Suprapubic skin (tissue), 4 donors: ENCODE measurements around the gene PRKACA. TPM values are rescaled to one million over a fixed set of nuclear protein-coding genes. Genes with fewer than 3 reads are reported as not detected.

ENCODE experiments used
- DNase-seq, 2 donors: peaks; one replicate each; pipeline ENCODE4 v3.0.0-alpha.2; 2019; ENCODE audit warnings: low spot score in 2 of 2
- H3K27ac ChIP-seq: fragments of 200-600 bp; sonication (generic); one replicate; pipeline ENCODE4 v1.5.1; 2019
- H3K27me3 ChIP-seq: fragments of 200-600 bp; sonication (generic); one replicate; pipeline ENCODE4 v1.5.1; 2019
- H3K36me3 ChIP-seq: fragments of 200-600 bp; sonication (generic); one replicate; pipeline ENCODE4 v1.5.1; 2019
- H3K4me1 ChIP-seq: fragments of 200-600 bp; sonication (generic); one replicate; pipeline ENCODE4 v1.5.1; 2019
- H3K4me3 ChIP-seq: fragments of 200-600 bp; sonication (generic); one replicate; pipeline ENCODE4 v1.5.1; 2019; ENCODE audit warnings: mild to moderate bottlenecking
- H3K9me3 ChIP-seq: fragments of 200-600 bp; sonication (generic); one replicate; pipeline ENCODE4 v1.5.1; 2019
- CTCF ChIP-seq, 2 donors: fragments of 200-600 bp in 1 of 2; fragments of 450-650 bp in 1 of 2; sonication (generic) in 1 of 2; IDR thresholded peaks; one replicate each; pipeline ENCODE4 v1.5.1; 2016 to 2019; ENCODE audit warnings: antibody characterized with exemption in 2 of 2, mild to moderate bottlenecking in 1 of 2, moderate library complexity in 1 of 2
- EP300 ChIP-seq: sonication (generic); formaldehyde crosslinking; IDR thresholded peaks from one replicate; pipeline ENCODE4 v1.6.1; 2017; ENCODE audit warnings: antibody characterized with exemption
- POLR2A ChIP-seq, 2 donors: fragments of 450-650 bp; IDR thresholded peaks; one replicate each; pipeline ENCODE4 v1.6.1; 2017; ENCODE audit warnings: antibody characterized with exemption in 2 of 2, mild to moderate bottlenecking in 2 of 2, moderate library complexity in 2 of 2
- POLR2AphosphoS5 ChIP-seq, 3 donors: sonication (generic); formaldehyde crosslinking; IDR thresholded peaks; one replicate each; pipeline ENCODE4 v1.6.1; 2017; ENCODE audit warnings: antibody characterized with exemption in 3 of 3
- WGBS: methylation state at CpG from one replicate; pipeline ENCODE4 v1.1.5; 2018; 5-methylcytosine and 5-hydroxymethylcytosine counted together
- total RNA-seq, 4 donors: library from RNA; depleted of rRNA; stranded (reverse); fragments of >200 nt; gene quantifications; one replicate each; pipeline ENCODE4 v1.1.0, GENCODE V29; 2016

Gene PRKACA
- total RNA-seq, 4 donors from 2014 or later = 22.1 to 42.6 (median 31.2) TPM

GRCh38 chr19:14055396-14055795 is 62.2 kb downstream of the PRKACA start:
- DNase-seq = no peak
- Histone ChIP-seq H3K36me3 (no peaks in the 10 kb centered on the region), H3K9me3 (no peaks in the 10 kb centered on the region), H3K27me3 (peaks cover 23% of the 10 kb centered on the region), H3K4me3 (no peak overlapping the region), H3K27ac (no peak overlapping the region), H3K4me1 (peaks cover 15% of the 10 kb centered on the region)
- 78% methylated on average over 3 of the region's 3 CpGs for WGBS
- no peak for TF ChIP-seq CTCF (IDR thresholded peaks at IDR 0.05)
- no peak for TF ChIP-seq EP300
- TF ChIP-seq POLR2AphosphoS5 (IDR thresholded peaks at IDR 0.05) = no peak
- no peak for TF ChIP-seq POLR2A (IDR thresholded peaks at IDR 0.05)

GRCh38 chr19:14054721-14055120 is 62.8 kb downstream of the PRKACA start:
- DNase-seq = no peak

DNA sequence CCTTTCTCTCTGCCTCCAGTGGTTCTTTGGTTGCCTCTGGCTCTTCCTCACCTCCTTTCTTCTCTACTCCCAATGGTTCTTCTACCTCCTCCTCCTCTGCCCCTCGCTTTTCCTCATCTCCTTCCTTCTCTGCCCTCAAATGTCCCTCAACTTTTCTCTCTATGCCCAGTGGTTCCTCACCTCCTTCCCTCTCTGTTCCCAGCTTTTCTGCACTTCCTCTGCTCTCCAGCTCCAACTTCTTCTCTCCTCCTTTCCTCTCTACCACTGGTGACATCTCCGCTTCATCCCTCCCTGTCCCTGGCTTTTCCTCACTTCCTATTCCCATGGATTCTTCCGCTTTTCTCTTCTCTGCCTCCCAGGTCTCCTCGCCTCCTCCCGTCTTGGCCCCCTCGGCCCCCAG is 63.5 kb downstream of the PRKACA start:
- H3K4me3 ChIP-seq = no peak overlapping the region
- WGBS = 86% methylated on average over 6 of the region's 6 CpGs

More at GRCh38 chr19:14054721-14055120, 62.8 kb downstream of the PRKACA start:
- Histone ChIP-seq H3K4me3 (no peak overlapping the region), H3K27ac (no peak overlapping the region), H3K36me3 (no peaks in the 10 kb centered on the region), H3K9me3 (no peaks in the 10 kb centered on the region), H3K27me3 (peaks cover 16% of the 10 kb centered on the region), H3K4me1 (peaks cover 15% of the 10 kb centered on the region)
- TF ChIP-seq EP300 (no peak), POLR2A (IDR thresholded peaks at IDR 0.05) (no peak), CTCF (IDR thresholded peaks at IDR 0.05) (no peak), POLR2AphosphoS5 (IDR thresholded peaks at IDR 0.05) (no peak)
- 69% methylated on average over 11 of the region's 11 CpGs for WGBS

GRCh38 chr19:14053500-14053899 is 64.1 kb downstream of the PRKACA start:
- no peaks in the 10 kb centered on the region for H3K36me3 ChIP-seq
- no peaks in the 10 kb centered on the region for H3K9me3 ChIP-seq
- no peak overlapping the region for H3K4me3 ChIP-seq
- H3K4me1 ChIP-seq = peaks cover 15% of the 10 kb centered on the region
- no peak for TF ChIP-seq POLR2A (IDR thresholded peaks at IDR 0.05)
- no peak for TF ChIP-seq CTCF (IDR thresholded peaks at IDR 0.05)
- no peak for TF ChIP-seq EP300
- no peak for TF ChIP-seq POLR2AphosphoS5 (IDR thresholded peaks at IDR 0.05)
- peaks cover 4% of the 10 kb centered on the region for H3K27me3 ChIP-seq
- DNase-seq = no peak
- no peak overlapping the region for H3K27ac ChIP-seq
- WGBS = 73% methylated on average over 5 of the region's 11 CpGs

More for the DNA sequence above, 63.5 kb downstream of the PRKACA start:
- Histone ChIP-seq H3K36me3 (no peaks in the 10 kb centered on the region), H3K9me3 (no peaks in the 10 kb centered on the region), H3K27ac (no peak overlapping the region), H3K27me3 (peaks cover 10% of the 10 kb centered on the region), H3K4me1 (peaks cover 15% of the 10 kb centered on the region)
- TF ChIP-seq POLR2A (IDR thresholded peaks at IDR 0.05) = no peak
- TF ChIP-seq EP300 = no peak
- TF ChIP-seq POLR2AphosphoS5 (IDR thresholded peaks at IDR 0.05) = no peak
- TF ChIP-seq CTCF (IDR thresholded peaks at IDR 0.05) = no peak
- DNase-seq = no peak

DNA sequence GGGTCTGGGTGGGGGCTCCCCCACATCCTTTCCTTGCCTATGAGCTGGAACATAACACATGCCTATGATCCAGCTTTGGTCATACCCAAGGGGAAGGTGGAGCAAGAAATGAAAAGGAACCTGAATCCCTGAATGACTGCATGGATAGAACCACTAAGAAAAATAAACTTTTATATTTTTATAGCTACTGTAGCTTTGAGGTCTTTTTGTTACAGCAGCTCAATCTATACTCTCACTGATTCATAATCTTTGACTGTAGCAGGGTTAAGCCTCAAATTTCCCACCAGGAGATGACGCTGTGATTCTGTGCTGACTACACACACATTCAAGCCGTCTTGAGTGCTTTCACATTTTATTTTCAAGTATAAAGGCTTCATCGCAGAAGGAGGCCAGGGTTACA is 64.5 kb downstream of the PRKACA start:
- 91% methylated on average over 3 of the region's 3 CpGs for WGBS
- no peak for DNase-seq
- peaks cover 11% of the 10 kb centered on the region for H3K4me1 ChIP-seq
- no peaks in the 10 kb centered on the region for H3K9me3 ChIP-seq
- H3K27me3 ChIP-seq = no peaks in the 10 kb centered on the region
- H3K36me3 ChIP-seq = no peaks in the 10 kb centered on the region
- no peak overlapping the region for H3K27ac ChIP-seq
- TF ChIP-seq CTCF (IDR thresholded peaks at IDR 0.05) = no peak
- TF ChIP-seq POLR2AphosphoS5 (IDR thresholded peaks at IDR 0.05) = no peak
- TF ChIP-seq EP300 = no peak
- no peak for TF ChIP-seq POLR2A (IDR thresholded peaks at IDR 0.05)
- no peak overlapping the region for H3K4me3 ChIP-seq
